ENCODE results near the gene HPCAL1.

GRCh38 chr2:10466801-10467200, 164.1 kb downstream of the HPCAL1 start:
- TF ChIP-seq, protein P1, sequence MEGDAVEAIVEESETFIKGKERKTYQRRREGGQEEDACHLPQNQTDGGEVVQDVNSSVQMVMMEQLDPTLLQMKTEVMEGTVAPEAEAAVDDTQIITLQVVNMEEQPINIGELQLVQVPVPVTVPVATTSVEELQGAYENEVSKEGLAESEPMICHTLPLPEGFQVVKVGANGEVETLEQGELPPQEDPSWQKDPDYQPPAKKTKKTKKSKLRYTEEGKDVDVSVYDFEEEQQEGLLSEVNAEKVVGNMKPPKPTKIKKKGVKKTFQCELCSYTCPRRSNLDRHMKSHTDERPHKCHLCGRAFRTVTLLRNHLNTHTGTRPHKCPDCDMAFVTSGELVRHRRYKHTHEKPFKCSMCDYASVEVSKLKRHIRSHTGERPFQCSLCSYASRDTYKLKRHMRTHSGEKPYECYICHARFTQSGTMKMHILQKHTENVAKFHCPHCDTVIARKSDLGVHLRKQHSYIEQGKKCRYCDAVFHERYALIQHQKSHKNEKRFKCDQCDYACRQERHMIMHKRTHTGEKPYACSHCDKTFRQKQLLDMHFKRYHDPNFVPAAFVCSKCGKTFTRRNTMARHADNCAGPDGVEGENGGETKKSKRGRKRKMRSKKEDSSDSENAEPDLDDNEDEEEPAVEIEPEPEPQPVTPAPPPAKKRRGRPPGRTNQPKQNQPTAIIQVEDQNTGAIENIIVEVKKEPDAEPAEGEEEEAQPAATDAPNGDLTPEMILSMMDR (IDR thresholded peaks at IDR 0.05; ENCODE audit: low read depth, low read length, poor library complexity, severe bottlenecking): no peak
- TF ChIP-seq EZH2phosphoT487 (IDR thresholded peaks at IDR 0.05; ENCODE audit: borderline replicate concordance, low read length): no peak
